Measurements from ENCODE around the gene BST1. TPM values are rescaled to one million over a fixed set of nuclear protein-coding genes. Genes with fewer than 3 reads are reported as not detected.

The BST1 gene
- total RNA-seq, 1 experiment from 2014 or later: 1.4 TPM

DNA sequence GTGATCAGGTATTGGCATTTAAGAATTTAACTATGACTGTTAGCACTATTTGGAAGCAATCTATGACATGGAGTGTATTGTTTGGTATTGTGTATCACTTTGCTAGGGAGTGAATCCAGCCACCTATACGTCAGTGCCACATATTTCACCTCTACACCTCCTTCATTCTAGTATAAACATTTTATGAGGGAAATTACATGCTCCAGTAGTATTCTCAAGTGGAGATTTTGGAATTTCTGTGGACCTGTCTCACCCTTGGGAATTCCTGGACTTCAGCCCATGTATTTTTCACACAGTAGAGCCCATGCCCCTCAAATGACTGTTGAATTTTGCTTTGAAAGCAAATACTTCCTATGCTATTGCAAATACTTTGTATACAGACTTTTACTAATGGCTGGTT, 11.3 kb downstream of the BST1 start:
- Mint-ChIP-seq H3K4me1 (peaks cover 7% of the 10 kb centered on the region), H3K4me3 (no peak overlapping the region), H3K27ac (no peak overlapping the region), H3K36me3 (no peaks in the 10 kb centered on the region), H3K27me3 (ENCODE audit: low read depth) (no peaks in the 10 kb centered on the region), H3K9me3 (no peaks in the 10 kb centered on the region)
- ChIA-PET CTCF (interaction anchor here (1.3 kb wide), 1 partner anchor 23 kb away, joined by 3 read pairs; no protein-coding TSS in a partner anchor), POLR2A (no interaction called here)
- DNase-seq (ENCODE audit: low spot score): no peak
- TF ChIP-seq USF2 (CRISPR knock-in tag; IDR thresholded peaks at IDR 0.05) (no peak), ATF3 (CRISPR knock-in tag; conservative IDR thresholded peaks at IDR 0.05) (no peak), ZNF425 (CRISPR knock-in tag; conservative IDR thresholded peaks at IDR 0.05) (no peak), NR1H2 (CRISPR knock-in tag; IDR thresholded peaks at IDR 0.05) (no peak), RELA (CRISPR knock-in tag; IDR thresholded peaks at IDR 0.05; ENCODE audit: borderline replicate concordance) (no peak), NFYB (CRISPR knock-in tag; conservative IDR thresholded peaks at IDR 0.05; ENCODE audit: low read depth) (no peak), ZNF671 (CRISPR knock-in tag; IDR thresholded peaks at IDR 0.05) (no peak), RORB (CRISPR knock-in tag; IDR thresholded peaks at IDR 0.05) (no peak), NFATC4 (CRISPR knock-in tag; IDR thresholded peaks at IDR 0.05) (no peak), E2F4 (CRISPR knock-in tag; IDR thresholded peaks at IDR 0.05; ENCODE audit: borderline replicate concordance, low read depth) (no peak), TP53 (CRISPR knock-in tag; IDR thresholded peaks at IDR 0.05) (no peak), ARID4B (CRISPR knock-in tag; IDR thresholded peaks at IDR 0.05; ENCODE audit: borderline replicate concordance) (no peak), JAZF1 (CRISPR knock-in tag; IDR thresholded peaks at IDR 0.05) (no peak), USF1 (CRISPR knock-in tag; IDR thresholded peaks at IDR 0.05) (no peak), CBFB (CRISPR knock-in tag; IDR thresholded peaks at IDR 0.05; ENCODE audit: low read depth) (no peak)
- TF ChIP-seq, protein P1, sequence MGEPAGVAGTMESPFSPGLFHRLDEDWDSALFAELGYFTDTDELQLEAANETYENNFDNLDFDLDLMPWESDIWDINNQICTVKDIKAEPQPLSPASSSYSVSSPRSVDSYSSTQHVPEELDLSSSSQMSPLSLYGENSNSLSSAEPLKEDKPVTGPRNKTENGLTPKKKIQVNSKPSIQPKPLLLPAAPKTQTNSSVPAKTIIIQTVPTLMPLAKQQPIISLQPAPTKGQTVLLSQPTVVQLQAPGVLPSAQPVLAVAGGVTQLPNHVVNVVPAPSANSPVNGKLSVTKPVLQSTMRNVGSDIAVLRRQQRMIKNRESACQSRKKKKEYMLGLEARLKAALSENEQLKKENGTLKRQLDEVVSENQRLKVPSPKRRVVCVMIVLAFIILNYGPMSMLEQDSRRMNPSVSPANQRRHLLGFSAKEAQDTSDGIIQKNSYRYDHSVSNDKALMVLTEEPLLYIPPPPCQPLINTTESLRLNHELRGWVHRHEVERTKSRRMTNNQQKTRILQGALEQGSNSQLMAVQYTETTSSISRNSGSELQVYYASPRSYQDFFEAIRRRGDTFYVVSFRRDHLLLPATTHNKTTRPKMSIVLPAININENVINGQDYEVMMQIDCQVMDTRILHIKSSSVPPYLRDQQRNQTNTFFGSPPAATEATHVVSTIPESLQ (CRISPR knock-in tag; IDR thresholded peaks at IDR 0.05): no peak
- TF ChIP-seq, protein P2, sequence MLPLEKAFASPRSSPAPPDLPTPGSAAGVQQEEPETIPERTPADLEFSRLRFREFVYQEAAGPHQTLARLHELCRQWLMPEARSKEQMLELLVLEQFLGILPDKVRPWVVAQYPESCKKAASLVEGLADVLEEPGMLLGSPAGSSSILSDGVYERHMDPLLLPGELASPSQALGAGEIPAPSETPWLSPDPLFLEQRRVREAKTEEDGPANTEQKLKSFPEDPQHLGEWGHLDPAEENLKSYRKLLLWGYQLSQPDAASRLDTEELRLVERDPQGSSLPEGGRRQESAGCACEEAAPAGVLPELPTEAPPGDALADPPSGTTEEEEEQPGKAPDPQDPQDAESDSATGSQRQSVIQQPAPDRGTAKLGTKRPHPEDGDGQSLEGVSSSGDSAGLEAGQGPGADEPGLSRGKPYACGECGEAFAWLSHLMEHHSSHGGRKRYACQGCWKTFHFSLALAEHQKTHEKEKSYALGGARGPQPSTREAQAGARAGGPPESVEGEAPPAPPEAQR (CRISPR knock-in tag; IDR thresholded peaks at IDR 0.05): no peak
- TF ChIP-seq, protein P3, sequence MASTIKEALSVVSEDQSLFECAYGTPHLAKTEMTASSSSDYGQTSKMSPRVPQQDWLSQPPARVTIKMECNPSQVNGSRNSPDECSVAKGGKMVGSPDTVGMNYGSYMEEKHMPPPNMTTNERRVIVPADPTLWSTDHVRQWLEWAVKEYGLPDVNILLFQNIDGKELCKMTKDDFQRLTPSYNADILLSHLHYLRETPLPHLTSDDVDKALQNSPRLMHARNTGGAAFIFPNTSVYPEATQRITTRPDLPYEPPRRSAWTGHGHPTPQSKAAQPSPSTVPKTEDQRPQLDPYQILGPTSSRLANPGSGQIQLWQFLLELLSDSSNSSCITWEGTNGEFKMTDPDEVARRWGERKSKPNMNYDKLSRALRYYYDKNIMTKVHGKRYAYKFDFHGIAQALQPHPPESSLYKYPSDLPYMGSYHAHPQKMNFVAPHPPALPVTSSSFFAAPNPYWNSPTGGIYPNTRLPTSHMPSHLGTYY (CRISPR knock-in tag; IDR thresholded peaks at IDR 0.05): no peak
- TF ChIP-seq, protein P4, sequence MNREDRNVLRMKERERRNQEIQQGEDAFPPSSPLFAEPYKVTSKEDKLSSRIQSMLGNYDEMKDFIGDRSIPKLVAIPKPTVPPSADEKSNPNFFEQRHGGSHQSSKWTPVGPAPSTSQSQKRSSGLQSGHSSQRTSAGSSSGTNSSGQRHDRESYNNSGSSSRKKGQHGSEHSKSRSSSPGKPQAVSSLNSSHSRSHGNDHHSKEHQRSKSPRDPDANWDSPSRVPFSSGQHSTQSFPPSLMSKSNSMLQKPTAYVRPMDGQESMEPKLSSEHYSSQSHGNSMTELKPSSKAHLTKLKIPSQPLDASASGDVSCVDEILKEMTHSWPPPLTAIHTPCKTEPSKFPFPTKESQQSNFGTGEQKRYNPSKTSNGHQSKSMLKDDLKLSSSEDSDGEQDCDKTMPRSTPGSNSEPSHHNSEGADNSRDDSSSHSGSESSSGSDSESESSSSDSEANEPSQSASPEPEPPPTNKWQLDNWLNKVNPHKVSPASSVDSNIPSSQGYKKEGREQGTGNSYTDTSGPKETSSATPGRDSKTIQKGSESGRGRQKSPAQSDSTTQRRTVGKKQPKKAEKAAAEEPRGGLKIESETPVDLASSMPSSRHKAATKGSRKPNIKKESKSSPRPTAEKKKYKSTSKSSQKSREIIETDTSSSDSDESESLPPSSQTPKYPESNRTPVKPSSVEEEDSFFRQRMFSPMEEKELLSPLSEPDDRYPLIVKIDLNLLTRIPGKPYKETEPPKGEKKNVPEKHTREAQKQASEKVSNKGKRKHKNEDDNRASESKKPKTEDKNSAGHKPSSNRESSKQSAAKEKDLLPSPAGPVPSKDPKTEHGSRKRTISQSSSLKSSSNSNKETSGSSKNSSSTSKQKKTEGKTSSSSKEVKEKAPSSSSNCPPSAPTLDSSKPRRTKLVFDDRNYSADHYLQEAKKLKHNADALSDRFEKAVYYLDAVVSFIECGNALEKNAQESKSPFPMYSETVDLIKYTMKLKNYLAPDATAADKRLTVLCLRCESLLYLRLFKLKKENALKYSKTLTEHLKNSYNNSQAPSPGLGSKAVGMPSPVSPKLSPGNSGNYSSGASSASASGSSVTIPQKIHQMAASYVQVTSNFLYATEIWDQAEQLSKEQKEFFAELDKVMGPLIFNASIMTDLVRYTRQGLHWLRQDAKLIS (CRISPR knock-in tag; IDR thresholded peaks at IDR 0.05; ENCODE audit: borderline replicate concordance): no peak
- ATAC-seq: no peak

Measured in WTC11 (cell line).